ENCODE results near the gene BLVRB. TPM values are rescaled to one million over a fixed set of nuclear protein-coding genes. Genes with fewer than 3 reads are reported as not detected.

Gene BLVRB
- total and polyA plus RNA-seq, 2 experiments from 2014 or later: 43.7 to 53.7 TPM

GRCh38 chr19:40457953-40458596, 7.5 kb downstream of the BLVRB start:
- Mint-ChIP-seq H3K27ac (peak overlapping the region; percentile 56; the same call in 1 of the 2 replicates), H3K36me3 (ENCODE audit: low read depth) (no peaks in the 10 kb centered on the region), H3K9me3 (no peaks in the 10 kb centered on the region), H3K27me3 (ENCODE audit: insufficient read depth, low read depth, poor library complexity) (peaks cover 9% of the 10 kb centered on the region), H3K4me3 (no peak overlapping the region), H3K4me1 (peaks cover 2% of the 10 kb centered on the region; the same call in 1 of the 3 replicates)
- Histone ChIP-seq H3K4me2 (no peak overlapping the region), H3K27ac (ENCODE audit: low read depth) (no peak overlapping the region), H3K4me3 (no peak overlapping the region), H3K36me3 (ENCODE audit: insufficient read depth) (no peaks in the 10 kb centered on the region), H3F3A (replicated peaks; ENCODE audit: low read depth) (no peaks in the 10 kb centered on the region), H2AFZ (no peak overlapping the region), H3K9me2 (ENCODE audit: insufficient read depth) (no peaks in the 10 kb centered on the region), H4K20me1 (replicated peaks; ENCODE audit: insufficient read depth) (no peaks in the 10 kb centered on the region), H3K79me2 (replicated peaks; ENCODE audit: insufficient read depth) (no peaks in the 10 kb centered on the region), H3K4me1 (ENCODE audit: insufficient read depth) (no peaks in the 10 kb centered on the region), H3K27me3 (ENCODE audit: insufficient read depth) (no peaks in the 10 kb centered on the region)
- no peak for TF ChIP-seq POLR2AphosphoS5 (IDR thresholded peaks at IDR 0.05; ENCODE audit: low read depth)
- no peak for TF ChIP-seq CREB1 (CRISPR knock-in tag; IDR thresholded peaks at IDR 0.05; ENCODE audit: low read depth)
- no peak for TF ChIP-seq EZH2 (IDR thresholded peaks at IDR 0.05; ENCODE audit: low read depth, unreplicated experiment)
- no peak for TF ChIP-seq ZNF462 (CRISPR knock-in tag; IDR thresholded peaks at IDR 0.05)
- no peak for TF ChIP-seq JUNB (IDR thresholded peaks at IDR 0.05; ENCODE audit: unreplicated experiment)
- no peak for TF ChIP-seq ETS1 (IDR thresholded peaks at IDR 0.05)
- no peak for TF ChIP-seq STAT1 (IDR thresholded peaks at IDR 0.05; ENCODE audit: unreplicated experiment)
- TF ChIP-seq ZNF114 (CRISPR knock-in tag; IDR thresholded peaks at IDR 0.05): no peak
- TF ChIP-seq NANOG (IDR thresholded peaks at IDR 0.05; ENCODE audit: borderline replicate concordance): no peak
- DNase-seq (ENCODE audit: low spot score) (no peak), ATAC-seq (no peak)
